ENCODE results near the gene NEURL1B.
A peak's percentile ranks its signal among the peaks of the same experiment; 100 is the strongest.
"Not testable (repeated sequence)": the region's sequence is repeated elsewhere in the genome, so short reads cannot be mapped to it uniquely, and the experiment has no call there.

Gene NEURL1B

GRCh38 chr5:172701291-172701656 lies 60.2 kb downstream of the NEURL1B start:
- TF ChIP-seq CTCF (IDR thresholded peaks at IDR 0.05; ENCODE audit: insufficient read depth, low read depth, low read length, missing control alignments): no peak
- H3K4me3 ChIP-seq (ENCODE audit: low read length): no peak overlapping the region
- no peak for DNase-seq (ENCODE audit: low read depth)

- TF ChIP-seq CTCF (IDR thresholded peaks at IDR 0.05; ENCODE audit: insufficient read depth, low read depth, low read length, missing control alignments): no peak
- H3K4me3 ChIP-seq (ENCODE audit: low read length): no peak overlapping the region
These were observed 62.9 kb downstream of the NEURL1B start for GRCh38 chr5:172703952-172704351.

GRCh38 chr5:172705576-172706084 lies 64.6 kb downstream of the NEURL1B start:
- H3K4me3 ChIP-seq (ENCODE audit: low read length): no peak overlapping the region
- TF ChIP-seq CTCF (IDR thresholded peaks at IDR 0.05; ENCODE audit: insufficient read depth, low read depth, low read length, missing control alignments): no peak
- DNase-seq (ENCODE audit: low read depth): peak; percentile 63

More at GRCh38 chr5:172703952-172704351, 62.9 kb downstream of the NEURL1B start:
- no peak for DNase-seq (ENCODE audit: low read depth)

- H3K4me3 ChIP-seq (ENCODE audit: low read length): no peak overlapping the region
- TF ChIP-seq CTCF (IDR thresholded peaks at IDR 0.05; ENCODE audit: insufficient read depth, low read depth, low read length, missing control alignments): no peak
- no peak for DNase-seq (ENCODE audit: low read depth)
These were observed 65.7 kb downstream of the NEURL1B start for GRCh38 chr5:172706796-172707195.

DNA sequence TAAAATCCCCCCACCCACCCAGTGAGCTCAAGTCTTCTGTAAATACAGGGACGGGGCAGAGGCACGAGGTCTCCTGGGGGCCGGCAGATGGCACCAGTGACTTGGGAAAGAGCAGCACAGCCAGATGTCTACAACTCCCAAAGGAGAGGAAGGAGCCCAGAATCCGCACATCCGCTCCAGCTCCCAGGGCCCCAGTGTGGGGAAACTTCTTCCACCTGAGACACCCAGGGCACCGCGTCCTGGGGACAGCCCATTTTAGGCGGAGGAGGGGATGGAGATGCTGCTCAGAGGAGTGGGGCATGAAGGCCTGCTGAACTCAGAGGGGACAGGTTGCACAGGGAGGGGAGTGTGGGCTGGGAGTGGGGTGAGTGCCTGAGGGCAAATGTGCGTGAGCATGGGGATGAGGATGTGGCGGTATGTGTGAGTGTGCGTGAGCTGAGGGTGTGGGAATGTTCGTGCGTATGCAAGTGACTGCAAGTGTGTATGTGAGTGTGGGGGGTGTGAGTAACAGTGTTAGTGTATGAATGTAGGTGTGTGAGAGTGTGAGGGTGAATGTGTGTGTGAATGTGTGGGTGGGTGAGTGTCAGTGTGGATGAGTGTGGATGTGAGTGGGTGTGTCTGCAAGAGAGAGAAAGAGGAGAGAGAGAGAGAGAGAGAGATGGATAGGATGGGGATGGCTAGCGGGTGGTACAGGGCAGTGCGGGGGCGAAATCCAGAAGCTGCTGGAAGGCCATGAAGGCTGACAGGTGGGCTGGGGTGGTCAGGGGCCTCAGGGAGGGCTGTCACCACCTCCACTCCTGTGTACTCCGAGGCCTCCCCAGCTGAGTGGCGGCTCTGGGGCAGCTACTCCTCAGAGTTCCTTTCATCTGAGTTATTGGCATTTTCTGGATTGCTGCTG lies 66.5 kb downstream of the NEURL1B start:
- no peak overlapping the region for H3K4me3 ChIP-seq (ENCODE audit: low read length)
- DNase-seq (ENCODE audit: low read depth): peak; percentile 79
- TF ChIP-seq CTCF (IDR thresholded peaks at IDR 0.05; ENCODE audit: insufficient read depth, low read depth, low read length, missing control alignments): peak; percentile 75

- no peak for TF ChIP-seq CTCF (IDR thresholded peaks at IDR 0.05; ENCODE audit: insufficient read depth, low read depth, low read length, missing control alignments)
- DNase-seq (ENCODE audit: low read depth): no peak
These were observed 67.1 kb downstream of the NEURL1B start for GRCh38 chr5:172708183-172708505.

DNA sequence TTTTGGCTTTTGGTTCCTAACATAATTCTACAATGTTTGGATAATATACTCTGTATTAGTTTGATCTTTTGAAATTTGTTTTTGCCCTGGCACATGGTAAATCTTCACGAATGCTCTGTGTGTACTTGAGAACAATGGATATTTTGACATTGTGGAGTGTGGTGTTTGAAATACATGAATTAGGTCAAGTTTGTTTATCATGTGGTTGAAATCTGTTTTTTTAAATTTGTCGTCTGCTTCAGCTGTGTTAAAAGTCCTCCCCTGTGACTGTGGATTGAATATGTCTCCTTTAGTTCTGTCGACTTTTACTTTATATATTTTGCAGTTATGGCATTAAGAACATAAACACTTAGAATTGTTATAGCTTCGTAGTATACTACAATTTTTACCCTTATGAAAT lies 69.6 kb downstream of the NEURL1B start:
- no peak for TF ChIP-seq CTCF (IDR thresholded peaks at IDR 0.05; ENCODE audit: insufficient read depth, low read depth, low read length, missing control alignments)
- no peak overlapping the region for H3K4me3 ChIP-seq (ENCODE audit: low read length)
- no peak for DNase-seq (ENCODE audit: low read depth)

More at GRCh38 chr5:172708183-172708505, 67.1 kb downstream of the NEURL1B start:
- no peak overlapping the region for H3K4me3 ChIP-seq (ENCODE audit: low read length)

GRCh38 chr5:172711321-172711861 lies 70.3 kb downstream of the NEURL1B start:
- H3K4me3 ChIP-seq (ENCODE audit: low read length); DNase-seq (ENCODE audit: low read depth): not testable (repeated sequence)
